Activated CD8-positive, alpha-beta memory T cell treated with anti-CD3 and anti-CD28 coated beads for 36 hours (primary cell): ENCODE data around the gene WDR62. TPM values are rescaled to one million over a fixed set of nuclear protein-coding genes. Genes with fewer than 3 reads are reported as not detected.
"Not testable (repeated sequence)": the region's sequence is repeated elsewhere in the genome, so short reads cannot be mapped to it uniquely, and the experiment has no call there.

Experiments
- CTCF ChIA-PET: fragments of 350-600 bp; sonication (Branson Sonifier 250); formaldehyde crosslinking; loops from one replicate; lab custom pipeline; 2021; ENCODE audit warnings: antibody characterized with exemption; lab: Charles Lee
- POLR2A ChIA-PET: fragments of 350-600 bp; sonication (Branson Sonifier 250); formaldehyde crosslinking; loops from one replicate; lab custom pipeline; 2021; ENCODE audit warnings: antibody characterized with exemption; lab: Charles Lee
- total RNA-seq, 2 experiments: library from RNA; stranded (reverse); gene quantifications; one replicate each; pipeline ENCODE4 v1.2.3, GENCODE V29; 2021

WDR62 gene
- total RNA-seq, 2 experiments from 2014 or later: 18.6 to 19.2 TPM

DNA sequence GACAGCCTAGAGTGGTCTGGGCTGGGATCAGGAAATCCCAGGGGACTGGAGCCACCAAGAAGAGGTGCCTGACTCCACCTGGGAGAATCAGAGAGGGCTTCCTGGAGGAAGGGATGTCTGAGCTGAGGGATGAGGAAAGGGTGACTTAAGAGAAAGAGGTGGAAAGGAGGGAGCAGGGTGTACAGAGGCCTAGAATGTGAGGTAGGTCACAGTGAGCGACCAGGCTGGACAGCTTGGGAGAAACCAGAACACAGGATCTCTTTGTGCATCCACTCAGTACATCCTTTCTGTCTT is 61.6 kb downstream of the WDR62 start:
- ChIA-PET CTCF (interaction anchor here (0.6 to 3.5 kb wide), 2 partner anchors 11 to 60 kb away, joined by 3 to 15 read pairs; no protein-coding TSS in a partner anchor), POLR2A (interaction anchor here (1.3 kb wide), 1 partner anchor 102 kb away, joined by 3 read pairs; no protein-coding TSS in a partner anchor)

DNA sequence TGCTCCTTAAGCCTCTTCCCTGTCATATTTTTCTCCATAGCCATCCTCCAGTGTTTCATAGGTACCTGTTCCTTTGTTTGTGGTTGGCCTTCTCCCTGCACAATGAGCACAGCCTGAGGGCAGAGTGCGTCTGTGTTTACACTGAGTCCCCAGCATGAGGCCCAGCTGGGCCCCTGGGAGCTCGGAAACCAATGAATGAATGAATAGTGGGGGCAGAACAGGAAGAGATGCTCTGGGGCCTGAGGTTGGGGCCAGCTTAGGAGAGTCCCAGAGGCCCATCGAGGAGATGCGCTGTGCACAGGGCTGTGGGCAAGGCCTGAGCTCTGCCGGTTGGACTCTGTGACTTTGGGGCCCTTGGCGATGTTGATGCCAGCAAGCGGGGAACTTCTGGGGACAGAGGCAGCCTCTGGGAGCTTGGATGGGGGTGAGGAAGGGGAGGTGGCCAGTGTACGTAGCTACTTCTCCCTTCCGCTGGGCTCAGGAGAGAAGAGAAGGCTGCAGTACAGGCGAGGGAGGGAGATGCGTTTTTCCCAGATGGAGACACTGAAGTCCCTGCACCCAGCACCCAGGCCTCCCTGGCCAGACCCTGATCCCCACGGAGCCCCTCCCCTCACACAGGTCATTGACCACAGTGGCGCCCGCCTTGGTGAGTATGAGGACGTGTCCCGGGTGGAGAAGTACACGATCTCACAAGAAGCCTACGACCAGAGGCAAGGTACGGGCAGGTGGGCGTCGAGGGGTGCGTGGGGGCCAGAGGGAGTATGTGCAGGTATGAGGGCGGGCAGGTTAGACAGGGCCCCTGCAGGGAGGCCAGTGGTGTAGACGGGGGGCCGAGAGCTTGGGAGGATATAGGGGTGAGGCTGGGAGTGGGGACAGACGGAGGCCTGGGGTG is 65.6 kb downstream of the WDR62 start:
- CTCF ChIA-PET: interaction anchor here (0.9 kb wide), 1 partner anchor 8 kb away, joined by 4 read pairs; no protein-coding TSS in a partner anchor
- POLR2A ChIA-PET: no interaction called here

DNA sequence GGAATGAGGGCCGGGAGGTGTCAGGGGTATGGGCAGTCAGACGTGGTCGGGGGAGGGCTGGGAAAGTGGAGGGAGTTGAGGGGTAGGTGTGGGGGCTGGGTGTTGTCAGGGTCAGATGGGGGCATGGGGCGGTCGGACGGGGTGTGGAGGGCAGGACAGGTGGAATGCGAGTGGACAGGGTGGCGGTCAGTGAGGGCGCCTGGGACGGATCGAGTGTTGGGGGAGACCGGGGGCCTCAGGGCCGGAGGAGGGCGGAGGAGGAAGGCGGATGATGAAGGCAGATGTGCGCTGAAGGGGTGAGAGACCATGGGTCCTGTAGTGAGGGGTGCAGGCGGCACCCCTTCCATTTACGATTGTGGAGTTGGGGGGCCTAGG is 66.3 kb downstream of the WDR62 start:
- CTCF ChIA-PET: no interaction called here
- POLR2A ChIA-PET: no interaction called here

DNA sequence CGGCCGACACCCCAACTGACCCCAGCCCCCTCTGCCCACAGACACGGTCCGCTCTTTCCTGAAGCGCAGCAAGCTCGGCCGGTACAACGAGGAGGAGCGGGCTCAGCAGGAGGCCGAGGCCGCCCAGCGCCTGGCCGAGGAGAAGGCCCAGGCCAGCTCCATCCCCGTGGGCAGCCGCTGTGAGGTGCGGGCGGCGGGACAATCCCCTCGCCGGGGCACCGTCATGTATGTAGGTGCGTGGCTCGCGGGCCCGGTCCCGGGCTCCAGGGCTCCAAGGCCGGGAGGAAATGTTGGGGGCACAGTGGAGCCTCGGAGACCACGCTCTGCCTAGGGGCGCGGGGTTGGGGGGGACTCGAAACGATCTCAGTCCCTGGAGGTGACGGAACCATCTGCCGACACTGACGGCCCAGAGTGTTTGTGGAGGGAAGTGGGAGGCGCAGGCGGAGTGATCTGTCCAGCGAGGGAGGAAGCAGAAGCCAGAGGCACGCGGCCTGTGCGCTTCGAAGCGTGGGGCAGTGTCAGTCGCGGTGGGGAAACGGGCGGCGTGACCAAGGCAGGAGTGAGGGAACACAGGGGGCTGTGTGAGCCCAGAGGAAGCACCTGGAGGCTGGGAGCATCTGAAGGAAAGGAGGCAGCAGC is 66.9 kb downstream of the WDR62 start:
- POLR2A ChIA-PET: no interaction called here
- CTCF ChIA-PET: no interaction called here

DNA sequence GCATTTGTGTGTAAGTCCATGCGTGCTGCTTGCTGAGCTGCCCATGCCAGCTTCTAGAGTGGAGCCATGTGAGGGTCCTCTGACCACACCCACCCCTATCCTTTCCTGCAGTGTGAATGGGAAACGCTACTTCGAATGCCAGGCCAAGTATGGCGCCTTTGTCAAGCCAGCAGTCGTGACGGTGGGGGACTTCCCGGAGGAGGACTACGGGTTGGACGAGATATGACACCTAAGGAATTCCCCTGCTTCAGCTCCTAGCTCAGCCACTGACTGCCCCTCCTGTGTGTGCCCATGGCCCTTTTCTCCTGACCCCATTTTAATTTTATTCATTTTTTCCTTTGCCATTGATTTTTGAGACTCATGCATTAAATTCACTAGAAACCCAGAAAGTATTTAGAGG is 70.9 kb downstream of the WDR62 start:
- CTCF ChIA-PET: interaction anchor here (1.0 kb wide), 1 partner anchor 134 kb away, joined by 3 read pairs; no protein-coding TSS in a partner anchor
- POLR2A ChIA-PET: interaction anchor here (2.0 kb wide), 1 partner anchor 10 kb away, joined by 5 read pairs; the partner anchor contains the start of genes POLR2I and TBCB

DNA sequence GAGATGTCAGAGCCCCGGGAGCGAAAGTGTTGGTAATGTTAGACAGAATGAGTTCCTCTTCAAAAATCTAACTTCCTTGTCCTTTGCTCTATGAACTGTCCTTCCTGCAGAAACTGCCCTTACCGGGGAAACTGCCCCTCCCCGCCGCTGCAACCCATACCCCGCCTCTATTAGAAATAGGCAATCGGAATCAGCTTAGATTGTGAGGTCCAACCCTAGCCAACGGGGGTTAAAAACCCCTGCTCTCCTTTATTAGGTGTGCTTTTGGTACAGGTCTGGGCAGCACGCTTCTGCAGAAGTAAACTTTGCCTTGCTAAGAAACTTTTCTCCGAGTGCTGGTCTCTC is 73.7 kb downstream of the WDR62 start:
- POLR2A ChIA-PET: interaction anchor here (0.7 to 2.0 kb wide), 4 partner anchors 12 to 259 kb away, joined by 3 to 15 read pairs (median 6); partner anchors contain the start of genes CAPNS1, POLR2I and TBCB
- CTCF ChIA-PET: interaction anchor here (0.8 to 2.6 kb wide), 19 partner anchors 9 to 585 kb away, joined by 3 to 27 read pairs (median 4); partner anchors contain the start of genes CAPNS1, POLR2I, TBCB and ZNF146

DNA sequence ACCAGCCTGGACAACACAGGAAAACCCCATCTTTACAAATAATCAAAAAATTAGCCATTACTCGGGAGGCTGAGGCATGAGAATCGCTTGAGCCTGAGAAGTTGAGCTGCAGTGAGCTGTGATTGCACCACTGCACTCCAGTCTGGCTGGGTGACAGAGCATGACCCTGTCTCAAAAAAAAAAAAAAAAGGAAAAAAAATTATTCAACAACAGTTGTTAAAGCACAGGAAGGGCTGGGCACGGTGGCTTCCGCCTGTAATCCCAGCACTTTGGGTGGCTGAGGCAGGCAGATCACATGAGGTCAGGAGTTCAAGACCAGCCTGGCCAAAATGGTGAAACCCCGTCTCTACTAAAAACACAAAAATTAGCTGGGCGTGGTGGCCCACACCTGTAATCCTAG is 76.5 kb downstream of the WDR62 start:
- CTCF ChIA-PET: interaction anchor here (1.0 kb wide), 1 partner anchor 70 kb away, joined by 3 read pairs; no protein-coding TSS in a partner anchor
- POLR2A ChIA-PET: interaction anchor here (0.5 kb wide), 1 partner anchor 13 kb away, joined by 3 read pairs; no protein-coding TSS in a partner anchor

DNA sequence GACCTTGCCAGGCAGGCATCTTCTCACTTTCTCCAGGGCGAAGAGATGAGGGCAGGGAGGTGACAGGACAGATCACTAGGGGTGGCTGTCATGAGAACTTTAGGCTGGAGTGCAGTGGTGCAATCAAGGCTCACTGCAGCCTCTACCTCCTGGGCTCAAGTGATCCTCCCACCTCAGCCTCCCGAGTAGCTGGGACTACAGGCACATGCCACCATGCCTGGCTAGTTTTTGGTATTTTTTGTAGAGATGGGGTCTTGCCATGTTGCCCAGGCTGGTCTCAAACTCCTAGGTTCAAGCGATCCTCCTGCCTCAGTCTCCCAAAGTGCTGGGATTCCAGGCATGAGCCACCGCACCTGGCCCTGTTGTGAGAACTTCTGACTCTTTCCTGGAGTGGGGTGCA is 80.2 kb downstream of the WDR62 start:
- POLR2A ChIA-PET: not testable (repeated sequence)
- CTCF ChIA-PET: interaction anchor here (4.2 kb wide), 1 partner anchor 7 kb away, joined by 18 read pairs; no protein-coding TSS in a partner anchor

DNA sequence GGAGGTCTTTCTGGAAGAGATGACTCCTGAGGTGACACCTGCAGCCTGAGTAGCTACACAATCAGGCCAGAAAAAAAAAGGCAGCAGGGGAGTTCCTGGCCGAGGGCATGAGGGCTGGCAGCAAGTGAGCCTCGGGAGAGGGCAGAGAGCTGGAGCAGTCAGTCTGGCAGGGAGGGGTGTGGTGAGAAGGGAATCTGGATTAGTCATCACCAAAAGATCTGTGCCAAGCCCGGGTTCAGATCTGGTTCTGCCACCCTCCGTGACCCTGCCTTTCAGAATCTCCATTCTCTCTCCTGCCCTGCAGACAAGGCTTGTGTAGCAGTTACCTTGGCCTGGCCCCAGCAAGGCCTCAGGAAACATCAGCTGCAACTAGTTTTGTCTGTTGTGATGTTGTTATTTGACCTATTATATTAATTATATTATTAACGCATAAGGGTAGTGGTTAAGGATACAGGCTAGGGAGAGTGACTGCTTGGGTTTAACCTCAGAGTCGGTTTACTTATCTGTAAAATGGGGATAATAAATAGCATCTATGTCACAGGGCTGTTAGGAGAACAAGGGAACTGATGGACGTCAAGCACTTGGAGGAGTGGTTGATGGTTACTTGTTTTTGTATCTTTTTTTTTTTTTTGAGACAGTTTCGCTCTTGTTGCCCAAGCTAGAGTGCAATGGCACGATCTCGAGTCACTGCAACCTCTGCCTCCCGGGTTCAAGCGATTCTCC is 82.4 kb downstream of the WDR62 start:
- POLR2A ChIA-PET: no interaction called here

DNA sequence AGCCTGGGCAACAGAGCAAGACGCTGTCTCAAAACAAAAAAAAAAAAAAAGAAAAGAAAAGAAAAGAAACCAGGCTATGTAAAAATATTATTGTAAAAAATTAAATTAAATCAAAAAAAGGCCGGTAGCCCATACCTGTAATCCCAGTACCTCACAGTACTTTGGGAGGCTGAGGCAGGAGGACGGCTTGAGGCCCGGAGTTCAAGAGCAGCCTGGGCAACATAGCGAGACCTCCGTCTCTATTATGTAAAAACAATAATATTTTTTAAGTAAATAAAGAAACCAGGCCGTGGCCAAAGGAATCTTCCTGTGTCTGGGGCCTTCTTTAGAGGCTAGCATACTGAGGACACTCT is 84.4 kb downstream of the WDR62 start:
- ChIA-PET CTCF (interaction anchor here (0.8 to 4.2 kb wide), 3 partner anchors 11 to 52 kb away, joined by 3 to 18 read pairs (median 10); no protein-coding TSS in a partner anchor), POLR2A (interaction anchor here (1.0 to 1.5 kb wide), 2 partner anchors 11 to 24 kb away, joined by 3 to 8 read pairs; partner anchors contain the start of genes POLR2I and TBCB)

More for the DNA sequence above, 82.4 kb downstream of the WDR62 start:
- CTCF ChIA-PET: interaction anchor here (4.2 kb wide), 1 partner anchor 9 kb away, joined by 18 read pairs; no protein-coding TSS in a partner anchor

DNA sequence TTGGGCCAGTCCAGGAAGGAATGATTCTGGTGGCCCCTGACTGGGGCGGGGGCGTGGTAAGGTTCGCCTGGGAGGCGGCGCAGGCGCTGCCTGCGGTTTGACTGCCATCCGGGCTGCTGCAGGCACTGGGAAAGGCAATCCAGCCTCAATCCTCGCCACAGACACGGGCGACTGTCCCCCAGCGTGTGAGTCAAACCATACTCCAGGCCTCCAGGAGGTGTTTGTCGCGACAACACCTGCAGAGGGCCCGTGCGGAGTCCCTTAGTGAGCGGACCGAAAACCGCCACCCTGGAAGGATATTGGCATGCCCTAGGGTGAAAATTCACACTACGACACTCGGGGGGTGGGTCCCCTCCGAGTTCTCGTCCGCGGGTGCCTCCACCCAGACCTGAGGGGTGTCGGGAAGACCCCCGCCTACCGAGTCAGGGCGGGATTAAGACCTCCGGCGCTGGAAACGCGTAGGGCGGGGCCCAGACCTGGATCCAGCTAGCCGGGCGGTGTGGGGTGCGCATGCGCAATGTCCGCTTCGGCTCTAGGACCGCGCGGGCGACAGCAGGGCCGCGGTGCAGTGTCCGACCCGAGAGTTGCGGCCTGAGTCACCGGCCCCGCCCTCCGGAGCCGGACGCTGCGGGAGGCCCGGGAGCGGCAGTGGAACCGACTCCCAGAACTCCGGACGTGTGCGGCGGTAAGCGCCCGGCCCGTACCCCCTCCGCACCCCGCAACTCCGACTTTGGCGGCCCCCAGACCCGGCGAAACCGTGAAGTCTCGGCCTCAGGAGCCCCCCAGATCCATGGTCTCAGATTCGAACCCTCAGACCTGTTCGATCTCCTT is 85.0 kb downstream of the WDR62 start, which contains the start of gene CAPNS1:
TSS of gene CAPNS1 (plus strand) at position 594 of the 831 bp plus-strand sequence. CDS start 946 bp downstream, outside the sequence.
- POLR2A ChIA-PET: interaction anchor here (1.0 to 1.5 kb wide), 2 partner anchors 11 to 25 kb away, joined by 3 to 8 read pairs; partner anchors contain the start of genes POLR2I and TBCB
- CTCF ChIA-PET: interaction anchor here (0.8 to 1.5 kb wide), 3 partner anchors 11 to 51 kb away, joined by 3 to 10 read pairs (median 4); no protein-coding TSS in a partner anchor

DNA sequence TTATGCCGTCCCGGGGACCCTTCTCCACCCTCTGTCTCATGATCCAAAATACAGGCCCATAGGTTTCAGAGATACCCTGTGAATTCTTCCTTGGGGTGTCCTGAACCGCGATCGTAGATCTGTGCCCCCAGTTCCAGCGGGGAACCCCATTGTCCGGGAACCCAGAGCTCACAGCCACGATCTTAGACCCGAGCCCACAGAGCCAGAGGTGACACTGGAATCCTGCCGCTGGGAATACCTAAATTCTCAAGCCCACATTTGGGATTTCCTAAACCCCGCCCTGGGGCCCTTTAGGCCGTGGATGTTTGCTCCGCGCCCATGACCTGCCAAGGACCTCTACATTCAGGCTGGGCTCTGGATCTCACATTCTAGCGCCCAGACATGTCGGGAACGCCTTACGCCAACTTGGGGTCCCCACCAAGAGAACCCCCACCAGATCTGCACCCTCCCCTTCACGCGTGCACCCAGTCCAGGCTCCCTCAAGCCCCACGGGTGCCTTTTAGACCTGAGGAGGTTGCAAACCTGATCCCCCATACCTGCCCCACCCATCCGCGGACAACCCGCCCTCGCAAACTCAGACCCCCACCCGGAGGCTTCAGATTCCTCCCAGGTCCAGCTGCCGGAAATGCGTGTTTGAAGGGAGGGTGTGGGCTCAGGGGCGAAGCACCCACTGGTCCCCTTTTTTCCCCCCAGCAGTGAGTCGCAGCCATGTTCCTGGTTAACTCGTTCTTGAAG is 85.8 kb downstream of the WDR62 start:
- ChIA-PET POLR2A (interaction anchor here (0.6 to 1.5 kb wide), 4 partner anchors 12 to 75 kb away, joined by 3 to 11 read pairs (median 6); partner anchors contain the start of genes POLR2I and TBCB), CTCF (interaction anchor here (1.5 kb wide), 2 partner anchors 11 to 13 kb away, joined by 4 to 10 read pairs; no protein-coding TSS in a partner anchor)

DNA sequence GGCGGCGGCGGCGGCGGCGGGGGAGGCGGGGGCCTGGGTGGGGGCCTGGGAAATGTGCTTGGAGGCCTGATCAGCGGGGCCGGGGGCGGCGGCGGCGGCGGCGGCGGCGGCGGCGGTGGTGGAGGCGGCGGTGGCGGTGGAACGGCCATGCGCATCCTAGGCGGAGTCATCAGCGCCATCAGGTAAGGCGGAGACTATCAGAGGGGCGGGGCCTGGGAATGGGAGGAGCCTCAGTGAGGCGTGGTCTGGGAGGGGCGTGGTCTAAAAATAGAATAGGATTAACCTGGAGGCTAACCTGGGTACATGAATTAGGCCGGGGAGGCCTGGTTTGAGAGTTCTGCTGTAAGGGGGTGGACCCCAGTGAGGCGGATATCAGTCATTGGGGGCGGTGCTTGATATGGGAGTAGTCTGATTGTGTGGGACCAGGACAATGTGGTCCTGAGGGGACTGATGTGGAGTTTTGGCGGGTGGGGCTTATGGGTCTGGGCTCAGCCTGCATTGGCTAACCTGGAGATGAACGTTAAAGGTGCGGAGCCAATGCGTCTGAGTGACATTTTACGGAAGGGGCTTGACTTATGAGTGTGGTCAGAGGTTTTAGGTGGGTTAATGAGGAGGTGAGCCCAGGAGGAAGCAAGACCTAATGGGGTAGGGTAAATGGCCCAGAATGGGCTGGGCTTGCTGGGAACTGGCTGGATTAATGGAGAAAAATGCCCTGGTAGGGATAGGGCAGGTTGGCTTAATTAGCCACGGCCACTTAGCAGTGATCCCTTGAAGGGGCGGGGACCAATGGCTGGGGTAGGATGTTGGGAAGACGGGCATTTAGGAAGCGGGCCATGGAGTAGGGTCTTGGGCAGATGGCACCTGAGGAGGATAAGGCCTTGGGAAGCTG is 86.6 kb downstream of the WDR62 start:
- POLR2A ChIA-PET: interaction anchor here (0.7 kb wide), 1 partner anchor 74 kb away, joined by 3 read pairs; no protein-coding TSS in a partner anchor

DNA sequence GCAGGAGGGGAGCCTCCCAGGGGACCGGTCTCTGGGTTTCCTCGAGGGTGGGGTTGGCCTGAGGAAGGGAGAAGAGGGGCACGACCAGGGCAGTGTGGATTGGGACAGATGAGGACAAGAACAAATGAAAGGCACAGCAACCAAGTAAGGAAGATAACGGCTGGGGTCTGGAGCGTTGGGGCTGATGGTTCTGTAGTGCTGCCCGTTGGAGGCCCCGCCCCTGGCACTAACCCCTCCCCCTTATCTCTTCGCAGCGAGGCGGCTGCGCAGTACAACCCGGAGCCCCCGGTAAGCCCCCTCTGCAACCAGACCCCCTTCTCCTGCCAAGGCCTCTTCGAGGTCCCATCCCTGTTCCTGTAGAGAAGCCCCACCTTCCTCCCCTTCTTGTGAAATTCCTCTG is 87.3 kb downstream of the WDR62 start:
- ChIA-PET CTCF (interaction anchor here (0.6 to 2.9 kb wide), 2 partner anchors 14 to 1113 kb away, joined by 3 to 11 read pairs; no protein-coding TSS in a partner anchor), POLR2A (no interaction called here)

More for the DNA sequence above, 86.6 kb downstream of the WDR62 start:
- CTCF ChIA-PET: interaction anchor here (1.5 kb wide), 1 partner anchor 12 kb away, joined by 4 read pairs; no protein-coding TSS in a partner anchor

DNA sequence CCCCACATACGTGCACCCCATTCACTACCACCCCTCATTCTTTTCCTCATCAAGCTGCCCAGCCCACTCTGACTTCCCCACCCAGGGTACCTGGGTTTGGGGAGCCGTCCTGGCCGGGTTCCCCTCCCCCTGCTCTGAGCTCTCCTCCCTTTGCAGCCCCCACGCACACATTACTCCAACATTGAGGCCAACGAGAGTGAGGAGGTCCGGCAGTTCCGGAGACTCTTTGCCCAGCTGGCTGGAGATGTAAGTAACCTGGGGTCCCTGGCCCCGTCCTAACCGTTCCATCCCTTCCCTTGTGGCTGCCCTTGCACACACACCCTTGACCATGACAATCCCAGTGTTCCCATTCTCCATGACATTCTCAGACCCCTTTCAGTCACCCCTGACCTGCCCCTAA is 87.8 kb downstream of the WDR62 start:
- ChIA-PET CTCF (interaction anchor here (0.6 to 2.9 kb wide), 2 partner anchors 15 to 1114 kb away, joined by 3 to 11 read pairs; no protein-coding TSS in a partner anchor), POLR2A (interaction anchor here (0.5 kb wide), 1 partner anchor 61 kb away, joined by 3 read pairs; no protein-coding TSS in a partner anchor)
